GM15510 (cell line): ENCODE data around the gene SERINC5.

ENCODE experiments used
- POLR2A ChIP-seq: IDR thresholded peaks from 3 replicates; pipeline ENCODE4 v1.6.1; 2011; ENCODE audit warnings: borderline replicate concordance; ENCODE audit not compliant: insufficient read length; ENCODE audit errors: extremely low read depth

The SERINC5 gene

DNA sequence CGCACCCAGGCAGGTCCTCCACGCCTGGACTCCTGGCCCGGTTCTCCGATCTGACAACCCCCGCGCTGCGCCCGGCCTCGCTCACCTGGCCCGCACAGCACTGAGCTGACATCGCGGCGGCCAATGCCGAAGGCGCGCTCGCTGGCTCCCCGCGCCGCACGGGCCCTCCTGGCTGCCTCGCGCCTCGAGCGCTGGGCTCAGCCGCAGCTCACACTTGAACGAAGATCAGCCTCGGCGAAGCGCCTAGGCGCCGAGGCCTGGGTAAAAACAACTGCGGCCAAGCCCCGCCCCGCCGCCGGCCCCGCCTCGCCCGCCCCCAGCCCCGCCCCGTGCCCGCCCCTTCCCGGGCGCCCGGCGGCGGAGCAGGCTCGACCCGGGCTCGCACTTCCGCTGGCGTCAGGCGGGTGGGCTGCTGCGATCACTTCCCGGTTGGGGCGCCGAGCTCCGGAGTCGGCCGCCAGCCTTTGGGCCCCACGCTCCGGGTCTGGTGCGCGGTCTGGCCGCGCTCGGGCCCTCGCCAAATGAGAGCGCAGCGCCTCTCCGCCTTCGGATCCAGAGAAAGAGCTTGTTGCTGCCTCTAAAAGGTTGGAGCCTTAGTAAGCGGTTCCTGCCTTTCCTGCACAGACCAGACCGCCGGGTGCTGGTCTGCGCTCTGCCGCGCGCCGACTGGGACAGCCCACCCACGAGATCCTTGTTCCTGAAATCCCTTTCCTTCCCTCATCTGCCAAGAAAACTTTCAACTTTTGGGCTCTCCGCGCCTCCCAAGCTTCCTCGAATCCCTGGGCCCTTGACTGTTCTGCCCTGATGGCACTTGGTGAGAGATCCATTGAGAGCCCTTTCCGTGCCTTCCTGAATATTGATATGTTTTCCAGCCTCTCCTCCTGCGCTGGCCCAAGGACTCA is at the start of gene SERINC5:
TSS of gene SERINC5 (minus strand) at position 238 of the 902 bp plus-strand sequence. CDS start at position 112, 126 bp downstream.
- peak; percentile 98 for TF ChIP-seq POLR2A

DNA sequence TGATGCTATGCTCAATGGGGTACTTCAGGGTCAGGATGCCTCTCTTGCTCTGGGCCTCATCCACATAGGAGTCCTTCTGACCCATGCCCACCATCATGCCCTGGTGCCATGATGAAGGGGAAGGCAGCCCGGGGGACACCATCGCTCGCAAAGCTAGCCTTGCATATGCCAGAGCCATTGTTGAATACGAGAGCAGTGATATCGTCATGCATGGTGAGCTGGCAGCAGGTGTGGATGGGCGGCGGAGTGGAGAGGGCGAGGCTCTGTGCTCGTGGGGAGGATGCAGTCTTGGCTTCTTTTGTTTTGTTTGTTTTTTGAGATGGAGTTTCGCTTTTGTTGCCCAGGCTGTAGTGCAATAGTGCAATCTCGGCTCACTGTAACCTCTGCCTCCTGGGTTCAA is 46.8 kb upstream of the SERINC5 start:
- no peak for TF ChIP-seq POLR2A

DNA sequence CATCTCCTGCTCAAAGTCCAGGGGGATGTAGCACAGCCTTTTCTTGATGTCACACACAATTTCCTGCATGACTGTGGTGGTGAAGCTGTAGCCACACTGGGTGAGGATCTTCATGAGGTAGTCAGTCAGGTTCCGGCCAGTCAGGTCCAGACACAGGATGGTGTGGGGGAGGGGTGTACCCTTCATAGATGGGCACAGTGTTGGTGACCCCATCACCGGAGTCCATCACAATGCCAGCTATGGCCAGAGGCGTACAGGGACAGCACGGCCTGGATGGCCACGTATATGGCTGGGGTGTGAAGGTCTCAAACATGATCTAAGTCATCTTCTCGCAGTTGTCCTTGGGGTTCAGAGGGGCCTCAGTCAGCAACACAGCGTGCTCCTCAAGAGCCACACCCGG is 44.3 kb upstream of the SERINC5 start:
- TF ChIP-seq POLR2A: no peak

DNA sequence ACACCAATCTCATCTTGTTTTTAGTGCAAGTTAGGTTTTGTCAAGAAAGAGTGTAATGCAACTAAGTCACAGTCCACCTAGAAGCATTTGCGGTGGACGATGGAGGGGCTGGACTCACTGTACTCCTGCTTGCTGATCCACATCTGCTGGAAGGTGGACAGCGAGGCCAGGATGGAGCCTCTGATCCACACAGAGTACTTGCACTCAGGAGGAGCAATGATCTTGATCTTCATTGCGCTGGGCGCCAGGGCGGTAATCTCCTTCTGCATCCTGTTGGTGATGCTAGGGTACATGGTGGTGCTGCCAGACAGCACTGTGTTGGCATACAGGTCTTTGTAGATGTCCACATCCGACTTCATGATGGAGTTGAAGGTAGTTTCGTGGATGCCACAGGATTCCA is 43.8 kb upstream of the SERINC5 start:
- no peak for TF ChIP-seq POLR2A

DNA sequence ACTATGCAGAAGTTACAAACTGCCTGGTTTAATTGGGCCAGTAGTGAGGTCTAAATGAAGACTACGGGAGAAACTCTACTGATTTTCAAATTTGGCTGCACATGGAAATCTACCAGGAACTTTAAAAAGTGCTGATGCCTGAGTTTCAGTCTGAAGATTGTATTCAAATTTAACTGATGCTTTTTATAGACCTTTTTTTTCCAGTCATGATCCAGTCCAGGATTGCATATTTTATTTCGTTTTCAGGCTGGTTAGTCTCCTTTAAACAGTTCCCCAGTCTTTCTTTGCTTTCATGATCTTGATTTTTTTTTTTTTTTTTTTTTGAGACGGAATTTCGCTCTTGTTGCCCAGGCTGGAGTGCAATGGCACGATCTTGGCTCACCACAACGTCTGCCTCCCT is 40.3 kb upstream of the SERINC5 start:
- no peak for TF ChIP-seq POLR2A

DNA sequence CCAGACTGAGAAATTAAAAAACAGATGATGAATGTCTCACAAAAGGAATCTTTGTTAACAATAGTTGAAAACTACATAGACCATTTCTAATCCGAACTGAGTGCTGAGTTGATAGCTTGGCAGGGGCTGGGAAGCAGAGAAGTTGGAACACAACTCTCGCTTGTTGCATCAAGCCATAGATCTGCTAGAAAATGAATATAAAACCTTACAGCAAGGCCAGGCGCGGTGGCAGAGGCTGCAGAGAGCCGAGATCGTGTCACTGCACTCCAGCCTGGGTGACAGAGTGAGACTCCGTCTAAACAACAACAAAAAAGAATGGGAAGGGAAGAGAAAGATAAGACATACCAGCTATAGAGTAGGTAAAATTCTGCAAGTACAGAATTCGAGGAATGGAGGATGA is 35.9 kb upstream of the SERINC5 start:
- TF ChIP-seq POLR2A: no peak

DNA sequence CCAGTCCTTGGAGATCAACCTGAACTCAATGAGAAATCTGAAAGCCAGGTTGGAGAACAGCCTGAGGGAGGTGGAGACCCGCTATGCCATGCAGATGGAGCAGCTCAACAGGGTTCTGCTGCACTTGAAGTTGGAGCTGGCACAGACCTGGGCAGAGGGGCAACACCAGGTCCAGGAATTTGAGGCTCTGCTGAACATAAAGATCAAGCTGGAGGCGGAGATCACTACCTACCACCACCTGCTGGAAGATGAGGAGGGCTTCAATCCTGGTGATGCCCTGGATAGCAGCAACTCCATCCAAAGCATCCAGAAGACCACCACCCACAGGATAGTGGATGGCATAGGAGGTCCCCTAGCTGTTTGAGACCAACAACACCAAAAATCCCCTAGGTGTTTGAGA is 33.5 kb upstream of the SERINC5 start:
- no peak for TF ChIP-seq POLR2A

DNA sequence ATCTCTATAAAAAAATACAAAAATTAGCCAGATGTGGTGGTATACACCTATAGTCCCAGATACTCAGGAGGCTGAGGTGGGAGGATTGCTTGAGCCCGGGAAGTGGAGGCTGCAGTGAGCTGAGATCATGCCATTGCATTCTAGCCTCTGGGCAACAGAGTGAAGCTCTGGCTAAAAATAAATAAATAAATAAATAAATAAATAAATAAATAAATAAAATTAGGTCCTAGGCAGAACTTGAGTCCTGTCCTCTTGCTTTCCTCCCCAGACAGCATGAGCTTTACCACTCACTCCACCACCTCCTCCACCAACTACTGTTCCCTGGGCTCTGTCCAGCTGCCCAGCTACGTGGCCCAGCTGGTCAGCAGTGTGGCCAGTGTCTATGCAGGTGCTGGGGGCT is 32.3 kb upstream of the SERINC5 start:
- TF ChIP-seq POLR2A: no peak

DNA sequence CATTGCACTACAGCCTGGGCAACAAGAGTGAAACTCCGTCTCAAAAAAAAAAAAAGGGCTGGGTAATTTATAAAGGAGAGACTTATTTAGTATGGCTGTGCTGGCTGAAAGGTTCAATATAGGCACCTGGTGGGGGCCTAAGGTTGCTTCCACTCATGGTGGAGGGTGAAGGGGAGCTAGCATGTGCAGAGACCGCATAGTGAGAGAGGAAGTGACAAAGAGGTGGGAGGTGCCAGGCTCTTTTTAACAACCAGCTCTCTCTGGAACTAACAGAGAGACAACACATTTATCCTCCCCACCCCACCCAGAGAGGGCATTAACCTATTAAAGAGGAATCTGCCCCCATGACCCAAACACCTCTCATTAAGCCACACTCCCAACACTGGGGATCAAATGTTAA is 28.9 kb upstream of the SERINC5 start:
- TF ChIP-seq POLR2A: no peak

DNA sequence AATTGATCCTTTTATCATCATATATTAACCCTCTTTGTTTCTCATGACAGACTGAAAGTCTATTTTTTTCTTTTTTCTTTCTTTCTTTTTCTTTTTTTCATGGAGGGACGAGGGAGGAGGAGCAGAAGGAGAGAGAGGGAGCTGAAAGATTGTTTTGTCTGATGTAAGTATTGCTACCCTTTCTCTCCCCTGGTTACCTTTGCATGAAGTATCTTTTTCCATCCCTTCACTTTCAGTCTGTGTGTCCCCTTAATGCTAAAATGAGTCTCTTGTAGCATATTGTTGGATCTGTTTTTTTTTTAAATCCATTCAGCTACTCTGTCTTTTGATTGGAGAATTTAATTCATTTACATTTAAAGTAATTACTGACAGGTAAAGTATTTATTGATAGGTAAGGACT is 27.5 kb upstream of the SERINC5 start:
- no peak for TF ChIP-seq POLR2A

DNA sequence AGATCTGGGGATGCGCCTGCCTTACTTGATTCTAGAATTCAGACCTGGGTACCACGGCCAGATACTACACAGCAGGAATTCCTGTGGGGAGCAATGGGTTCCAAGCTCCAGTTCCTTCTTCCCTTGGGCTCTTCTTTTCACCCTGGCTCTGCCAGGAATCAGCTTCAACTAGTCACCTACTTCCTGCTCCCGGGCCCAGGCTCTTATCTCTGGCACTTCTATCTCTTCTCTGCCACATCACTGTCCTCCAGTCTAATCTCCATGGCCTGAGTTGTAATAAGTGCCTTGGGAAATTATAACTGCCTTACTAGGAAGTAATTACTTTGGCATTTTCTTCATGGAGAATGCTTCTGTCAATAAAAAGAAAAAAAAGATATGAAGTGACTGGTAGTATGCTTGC is 26.2 kb upstream of the SERINC5 start:
- no peak for TF ChIP-seq POLR2A

DNA sequence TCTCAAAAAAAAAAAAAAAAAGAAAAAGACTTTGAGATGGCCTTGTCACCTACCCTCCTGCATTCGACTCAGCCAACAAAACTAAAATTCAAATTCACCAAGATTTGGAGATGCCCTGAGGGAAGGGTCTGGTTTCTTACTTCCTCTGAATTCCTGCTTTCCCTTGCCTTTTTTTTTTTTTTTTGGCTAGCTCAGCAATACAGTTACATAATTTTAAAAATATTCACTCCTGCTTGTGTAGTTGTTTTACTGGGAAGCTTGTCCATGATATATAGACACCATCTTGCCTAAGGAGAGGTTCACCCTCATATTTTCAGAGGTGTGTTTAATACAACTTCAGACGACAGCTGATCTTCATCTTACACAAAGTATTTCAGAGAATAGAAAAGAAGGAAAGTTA is 21.3 kb upstream of the SERINC5 start:
- no peak for TF ChIP-seq POLR2A

DNA sequence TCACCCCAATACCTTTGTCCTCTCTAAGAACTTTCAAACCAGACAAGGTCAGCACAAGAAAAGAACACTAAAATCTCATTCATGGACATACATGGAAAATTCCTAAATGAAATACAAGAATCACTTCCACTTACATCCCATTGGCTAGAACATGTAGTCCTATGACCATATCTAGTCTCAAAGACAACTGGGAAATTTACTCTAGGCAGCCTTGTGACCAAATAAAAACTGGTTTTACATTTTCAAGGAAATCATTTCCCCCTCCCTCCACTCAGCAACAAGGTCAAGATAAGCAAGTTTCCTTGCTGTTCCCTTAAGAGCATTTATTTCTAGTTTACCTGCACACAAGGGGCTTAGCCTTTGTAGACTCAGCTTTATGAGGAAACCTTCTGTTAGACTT is 20.3 kb upstream of the SERINC5 start:
- TF ChIP-seq POLR2A: no peak

DNA sequence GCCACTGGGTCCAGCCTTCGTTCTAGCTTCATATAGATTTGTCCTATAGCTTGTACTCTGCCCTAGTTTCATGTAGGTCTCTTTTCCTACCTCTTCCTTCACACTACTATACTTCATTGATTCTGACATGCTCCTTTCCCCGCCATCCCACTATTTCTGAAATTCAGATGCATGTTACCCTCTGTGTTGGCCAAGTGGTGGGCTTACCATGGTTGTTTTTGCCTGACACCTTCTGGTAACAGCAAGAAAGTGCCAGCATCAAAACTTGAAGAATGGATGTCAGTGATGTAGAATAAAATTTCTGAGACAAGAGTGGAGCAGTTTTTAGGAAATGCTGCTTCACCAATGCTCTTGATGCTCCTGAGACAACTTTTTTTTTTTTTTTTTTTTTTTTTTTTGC is 19.5 kb upstream of the SERINC5 start:
- no peak for TF ChIP-seq POLR2A

DNA sequence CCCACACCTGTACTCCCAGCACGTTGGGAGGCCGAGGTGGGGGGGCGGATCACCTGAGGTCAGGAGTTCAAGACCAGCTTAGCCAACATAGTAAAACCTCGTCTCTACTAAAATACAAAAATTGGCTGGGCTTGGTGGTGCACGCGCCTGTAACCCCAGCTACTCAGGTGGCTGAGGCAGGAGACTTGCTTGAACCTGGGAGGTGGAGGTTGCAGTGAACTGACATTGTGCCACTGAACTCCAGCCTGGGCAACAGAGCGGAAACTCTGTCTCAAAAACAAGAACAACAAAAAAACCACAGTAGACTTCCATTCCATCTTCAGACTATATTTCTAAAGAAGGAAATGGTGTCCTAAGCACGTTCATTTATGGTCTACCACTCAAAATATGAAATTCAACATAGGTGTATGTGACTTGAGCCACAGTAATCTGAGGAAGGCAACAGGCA is 14.2 kb upstream of the SERINC5 start:
- no peak for TF ChIP-seq POLR2A

DNA sequence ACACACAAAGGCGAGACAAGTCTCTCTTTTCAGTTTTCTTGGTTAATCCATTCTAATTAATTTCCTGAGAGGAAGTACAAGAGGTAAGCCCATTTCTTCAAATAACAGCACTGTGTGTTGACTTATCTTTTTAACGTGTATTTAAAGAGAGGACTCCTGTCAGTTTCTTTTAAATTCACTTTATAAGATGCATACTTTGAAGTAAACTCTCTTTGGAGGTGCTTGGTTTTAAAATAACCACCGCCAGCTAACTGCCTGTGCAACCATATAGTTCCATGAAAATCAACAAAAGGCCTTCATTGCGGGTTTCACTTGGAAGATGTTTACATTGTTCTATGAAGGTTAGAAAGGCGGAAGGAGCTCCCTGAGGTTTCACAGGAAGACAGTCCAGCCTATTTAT is 13.1 kb upstream of the SERINC5 start:
- TF ChIP-seq POLR2A: no peak
